RWPE1 (cell line): ENCODE measurements around the gene COL26A1.

Experiments
- CTCF ChIA-PET: fragments of 350-600 bp; sonication (Branson Sonifier 250); formaldehyde crosslinking; extraction: SDS; loops from one replicate; lab custom pipeline; 2021; lab: Yijun Ruan, JAX
- POLR2A ChIA-PET: fragments of 400-600 bp; formaldehyde crosslinking; extraction: SDS; loops from one replicate; lab custom pipeline; 2020; ENCODE audit warnings: antibody characterized with exemption; ENCODE audit not compliant: low non-redundant PET; lab: Yijun Ruan, JAX
- DNase-seq: peaks from one replicate; pipeline ENCODE4 v3.0.0; 2012; ENCODE audit warnings: low spot score
- H3K27ac ChIP-seq: fragments of 450-650 bp; 2 replicates; pipeline ENCODE4 v1.5.1; 2017
- TF ChIP-seq, protein P1 (sequence below): fragments of 450-650 bp; conservative IDR thresholded peaks from 2 replicates; pipeline ENCODE4 v1.5.1; 2017; ENCODE audit warnings: low read depth, mild to moderate bottlenecking

The COL26A1 gene

DNA sequence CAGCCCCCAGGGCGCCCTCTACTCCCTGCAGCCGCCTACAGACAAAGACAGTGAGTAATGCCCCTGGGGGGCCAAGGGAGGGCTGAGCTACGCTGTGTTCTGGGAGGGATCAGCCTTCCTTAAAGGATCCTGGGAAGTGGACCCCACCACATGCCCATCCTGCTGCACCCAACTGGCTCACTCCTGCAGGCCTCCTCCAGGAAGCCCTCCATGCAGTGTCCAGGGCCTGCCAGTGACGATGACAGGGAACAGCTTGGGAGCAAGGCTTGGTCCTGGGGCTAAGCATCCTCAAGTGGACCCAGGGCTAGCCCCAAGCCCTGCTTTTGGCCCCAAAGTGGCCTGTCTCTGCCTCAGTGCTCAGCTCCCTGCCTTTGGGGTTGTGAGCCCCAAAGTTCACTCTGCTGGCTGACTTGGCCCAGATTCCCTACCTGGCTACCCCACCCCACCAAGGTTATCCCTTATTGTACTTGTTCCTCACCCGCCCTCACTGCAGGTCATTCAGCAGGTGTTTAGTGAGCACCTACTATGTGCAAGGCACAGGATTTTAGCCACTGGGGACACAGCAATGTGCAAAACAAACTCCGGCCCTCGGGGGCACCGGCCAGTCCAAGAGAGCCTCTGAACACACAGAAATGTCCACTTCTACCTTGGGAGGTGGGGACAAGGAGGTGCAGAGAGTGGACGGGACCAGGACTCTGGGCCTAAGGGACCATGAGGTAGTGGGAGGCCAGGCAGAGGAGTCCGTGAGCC, 182.9 kb downstream of the COL26A1 start:
- ChIA-PET CTCF (interaction anchor here (0.5 to 0.9 kb wide), 5 partner anchors 162 to 727 kb away, joined by 3 to 6 read pairs (median 4); no protein-coding TSS in a partner anchor), POLR2A (no interaction called here)
- DNase-seq = no peak
- H3K27ac ChIP-seq = no peak overlapping the region
- TF ChIP-seq, protein P1, sequence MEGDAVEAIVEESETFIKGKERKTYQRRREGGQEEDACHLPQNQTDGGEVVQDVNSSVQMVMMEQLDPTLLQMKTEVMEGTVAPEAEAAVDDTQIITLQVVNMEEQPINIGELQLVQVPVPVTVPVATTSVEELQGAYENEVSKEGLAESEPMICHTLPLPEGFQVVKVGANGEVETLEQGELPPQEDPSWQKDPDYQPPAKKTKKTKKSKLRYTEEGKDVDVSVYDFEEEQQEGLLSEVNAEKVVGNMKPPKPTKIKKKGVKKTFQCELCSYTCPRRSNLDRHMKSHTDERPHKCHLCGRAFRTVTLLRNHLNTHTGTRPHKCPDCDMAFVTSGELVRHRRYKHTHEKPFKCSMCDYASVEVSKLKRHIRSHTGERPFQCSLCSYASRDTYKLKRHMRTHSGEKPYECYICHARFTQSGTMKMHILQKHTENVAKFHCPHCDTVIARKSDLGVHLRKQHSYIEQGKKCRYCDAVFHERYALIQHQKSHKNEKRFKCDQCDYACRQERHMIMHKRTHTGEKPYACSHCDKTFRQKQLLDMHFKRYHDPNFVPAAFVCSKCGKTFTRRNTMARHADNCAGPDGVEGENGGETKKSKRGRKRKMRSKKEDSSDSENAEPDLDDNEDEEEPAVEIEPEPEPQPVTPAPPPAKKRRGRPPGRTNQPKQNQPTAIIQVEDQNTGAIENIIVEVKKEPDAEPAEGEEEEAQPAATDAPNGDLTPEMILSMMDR = no peak

DNA sequence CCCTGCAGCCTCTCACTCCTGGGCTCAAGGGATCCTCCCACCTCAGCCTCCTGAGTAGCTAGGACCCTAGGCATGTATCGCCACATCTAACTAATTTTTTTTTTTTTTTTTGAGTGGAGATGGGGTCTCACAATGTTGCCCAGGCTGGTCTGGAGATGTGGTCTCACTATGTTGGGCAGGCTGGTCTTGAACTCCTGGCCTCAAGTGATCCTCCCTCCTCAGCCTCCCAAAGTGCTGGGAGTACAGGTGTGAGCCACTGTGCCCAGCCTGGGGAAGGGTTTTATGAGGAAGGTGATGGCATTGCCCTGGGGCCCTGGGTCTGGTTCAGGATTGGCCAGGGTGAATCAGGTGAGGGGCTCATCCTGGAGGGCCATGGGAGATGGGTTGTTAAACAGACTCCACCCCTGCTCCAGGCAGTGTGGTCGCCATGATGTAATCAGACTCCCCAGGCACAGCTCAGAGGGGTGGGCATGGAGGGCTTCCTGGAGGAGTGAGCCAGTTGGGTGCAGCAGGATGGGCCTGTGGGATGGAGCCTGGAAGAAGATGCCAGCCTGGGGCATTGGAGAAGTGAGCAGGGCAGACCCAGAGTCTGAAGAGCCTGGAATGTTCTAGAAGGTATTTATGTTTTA, 183.7 kb downstream of the COL26A1 start:
- POLR2A ChIA-PET = no interaction called here
- no peak overlapping the region for H3K27ac ChIP-seq
- TF ChIP-seq, protein P1 = no peak
- CTCF ChIA-PET = interaction anchor here (0.6 kb wide), 2 partner anchors 690 to 727 kb away, joined by 3 to 4 read pairs; no protein-coding TSS in a partner anchor
- no peak for DNase-seq

DNA sequence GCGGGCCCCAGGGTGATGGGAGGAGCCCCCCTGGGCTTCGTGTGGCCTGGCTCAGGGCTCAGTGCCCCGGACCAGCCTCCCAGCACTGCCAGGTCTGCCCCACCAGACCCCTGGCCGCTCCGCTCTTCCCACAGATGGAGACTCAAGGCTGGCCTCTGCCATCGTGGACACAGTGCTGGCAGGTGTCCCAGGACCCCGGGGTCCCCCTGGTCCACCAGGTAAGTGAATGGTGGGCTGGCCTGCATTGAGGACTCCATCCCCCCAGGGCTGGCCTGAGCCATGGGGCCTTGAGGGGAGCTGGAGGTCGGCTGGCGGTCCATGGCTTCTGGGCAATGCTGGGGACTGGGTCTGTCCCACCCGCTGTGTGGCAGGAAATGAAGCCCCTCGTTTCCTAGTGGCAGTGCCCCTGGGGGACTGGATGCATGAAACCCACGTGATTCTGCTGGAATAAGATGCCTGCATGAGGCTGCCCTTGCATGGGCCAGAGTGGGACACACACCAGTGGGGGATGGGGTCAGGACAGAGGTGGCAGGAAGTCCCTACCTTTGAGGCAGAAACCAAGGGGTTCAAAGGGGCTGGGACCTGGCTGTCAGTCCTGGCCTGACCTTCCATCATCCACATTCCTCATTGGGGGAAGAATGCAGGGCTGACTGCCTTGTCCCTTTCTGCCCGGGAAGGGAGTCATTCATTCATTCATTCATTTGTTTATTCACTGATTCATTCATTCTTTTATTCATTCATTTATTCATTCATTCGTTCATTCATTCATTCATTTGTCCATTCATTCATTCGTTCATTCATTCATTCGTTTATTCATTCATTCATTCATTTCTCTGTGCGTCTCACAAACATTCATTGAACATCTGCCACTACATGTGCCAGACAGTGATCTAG, 184.6 kb downstream of the COL26A1 start:
- CTCF ChIA-PET = no interaction called here

DNA sequence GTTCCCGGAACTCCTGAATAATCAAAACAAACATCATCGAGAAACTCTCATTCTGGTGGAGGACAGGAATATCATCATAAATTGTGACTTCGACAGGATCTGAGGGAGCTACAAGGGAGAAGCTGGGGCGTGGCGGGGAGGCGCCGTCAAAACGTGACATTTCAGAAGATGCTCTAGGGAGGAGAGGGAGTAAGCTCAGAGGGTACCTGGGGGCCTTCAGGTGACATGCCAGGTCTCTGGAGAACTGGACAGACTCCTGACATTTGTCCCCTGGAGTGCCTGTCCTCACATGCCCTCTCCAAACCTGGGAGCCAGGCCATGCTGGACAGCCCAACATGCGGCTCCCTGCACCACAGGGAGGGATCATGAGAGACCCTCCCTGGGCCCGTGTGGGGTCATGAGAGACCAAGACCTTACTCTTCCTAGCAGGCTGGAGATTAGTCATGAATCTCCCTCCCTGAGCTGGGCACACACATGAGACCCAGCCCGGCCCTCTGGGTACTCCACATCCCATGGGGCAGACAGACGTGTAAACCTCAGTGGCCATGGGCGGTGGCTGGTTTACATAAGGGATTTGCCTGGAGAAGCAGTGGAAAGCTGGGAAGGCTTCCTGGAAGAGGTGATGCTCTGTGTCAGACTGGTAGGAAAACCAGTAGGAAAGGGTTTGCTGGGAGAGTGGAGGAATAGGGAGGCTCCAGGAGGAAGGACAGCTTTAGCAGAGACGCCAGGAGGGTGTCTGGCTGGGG, 185.4 kb downstream of the COL26A1 start:
- DNase-seq = no peak
- no peak overlapping the region for H3K27ac ChIP-seq
- TF ChIP-seq, protein P1 = no peak
- CTCF ChIA-PET = interaction anchor here (0.6 kb wide), 1 partner anchor 392 kb away, joined by 3 read pairs; no protein-coding TSS in a partner anchor
- POLR2A ChIA-PET = no interaction called here

More for the DNA sequence above, 184.6 kb downstream of the COL26A1 start:
- POLR2A ChIA-PET = no interaction called here
- no peak for DNase-seq
- TF ChIP-seq, protein P1 = no peak
- no peak overlapping the region for H3K27ac ChIP-seq

DNA sequence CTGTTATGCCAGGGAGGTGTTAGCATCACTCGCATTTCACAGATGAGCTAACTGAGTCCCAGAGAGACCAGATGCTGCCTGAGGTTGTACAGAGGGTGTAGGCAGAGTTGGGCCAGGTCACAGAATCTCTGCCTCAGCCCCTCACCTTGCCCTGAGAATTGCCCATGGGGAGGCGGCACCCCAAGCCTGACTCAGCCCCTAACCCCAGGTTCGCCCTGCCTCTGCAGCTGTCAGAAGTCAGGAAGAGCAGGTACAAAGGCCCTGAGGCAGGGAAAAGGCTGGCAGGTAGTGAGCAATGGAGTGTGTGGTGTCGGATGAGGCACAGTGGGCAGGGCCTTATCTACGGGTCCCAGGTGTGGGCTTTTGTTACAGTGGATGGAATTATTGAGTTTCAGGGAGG, 187.1 kb downstream of the COL26A1 start:
- H3K27ac ChIP-seq = no peak overlapping the region
- POLR2A ChIA-PET = no interaction called here
- CTCF ChIA-PET = no interaction called here
- TF ChIP-seq, protein P1 = no peak
- no peak for DNase-seq
